Measurements from ENCODE around the gene TSPYL6.

DNA sequence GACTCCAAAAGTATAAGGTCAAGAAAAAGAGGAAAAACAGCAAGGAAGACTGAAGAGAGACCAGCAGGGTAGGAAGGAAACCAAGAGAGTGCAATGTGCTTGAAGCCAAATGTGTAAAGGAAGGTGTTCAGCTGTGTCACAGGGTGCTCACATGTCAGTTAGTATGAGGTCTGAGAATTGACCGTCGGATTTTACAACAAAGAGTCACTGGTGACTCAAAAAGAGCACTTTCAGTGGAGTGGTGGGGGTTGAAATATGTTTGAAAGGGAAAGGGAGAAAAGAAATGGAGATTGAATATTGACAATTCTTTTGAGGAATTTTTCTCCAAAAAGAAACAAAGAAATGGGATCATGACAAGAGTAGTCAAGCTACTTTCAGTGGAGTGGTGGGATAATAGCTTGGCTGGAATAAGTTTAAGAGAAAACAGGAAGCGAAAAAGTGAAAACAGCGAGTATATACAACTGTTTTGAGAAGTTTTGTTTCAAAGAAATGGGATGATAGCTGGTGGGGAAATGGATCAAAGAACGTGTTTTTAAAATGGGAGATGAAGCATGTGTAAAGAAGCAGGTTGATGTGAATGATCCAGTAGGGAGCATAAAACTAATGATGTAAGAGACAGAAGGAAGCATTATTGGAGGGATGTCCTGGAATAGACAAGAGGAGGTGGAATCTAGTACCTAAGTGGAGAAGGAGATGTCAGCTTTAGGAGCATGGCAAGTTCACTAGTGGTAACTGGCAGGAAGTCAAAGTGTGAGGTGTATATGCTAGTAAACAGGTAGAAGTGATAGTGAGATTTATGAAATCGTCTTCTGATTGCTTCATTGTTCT, 3.6 kb upstream of the TSPYL6 start:
- TF ChIP-seq, protein P1, sequence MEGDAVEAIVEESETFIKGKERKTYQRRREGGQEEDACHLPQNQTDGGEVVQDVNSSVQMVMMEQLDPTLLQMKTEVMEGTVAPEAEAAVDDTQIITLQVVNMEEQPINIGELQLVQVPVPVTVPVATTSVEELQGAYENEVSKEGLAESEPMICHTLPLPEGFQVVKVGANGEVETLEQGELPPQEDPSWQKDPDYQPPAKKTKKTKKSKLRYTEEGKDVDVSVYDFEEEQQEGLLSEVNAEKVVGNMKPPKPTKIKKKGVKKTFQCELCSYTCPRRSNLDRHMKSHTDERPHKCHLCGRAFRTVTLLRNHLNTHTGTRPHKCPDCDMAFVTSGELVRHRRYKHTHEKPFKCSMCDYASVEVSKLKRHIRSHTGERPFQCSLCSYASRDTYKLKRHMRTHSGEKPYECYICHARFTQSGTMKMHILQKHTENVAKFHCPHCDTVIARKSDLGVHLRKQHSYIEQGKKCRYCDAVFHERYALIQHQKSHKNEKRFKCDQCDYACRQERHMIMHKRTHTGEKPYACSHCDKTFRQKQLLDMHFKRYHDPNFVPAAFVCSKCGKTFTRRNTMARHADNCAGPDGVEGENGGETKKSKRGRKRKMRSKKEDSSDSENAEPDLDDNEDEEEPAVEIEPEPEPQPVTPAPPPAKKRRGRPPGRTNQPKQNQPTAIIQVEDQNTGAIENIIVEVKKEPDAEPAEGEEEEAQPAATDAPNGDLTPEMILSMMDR (IDR thresholded peaks at IDR 0.05): no peak
- no peak for TF ChIP-seq POLR2A (IDR thresholded peaks at IDR 0.05)
